ENCODE data around the gene TIMM50. TPM values are rescaled to one million over a fixed set of nuclear protein-coding genes. Genes with fewer than 3 reads are reported as not detected.

The TIMM50 gene
- total and polyA plus RNA-seq, 7 experiments from 2014 or later: 43.5 to 70.0 (median 50.0) TPM

DNA sequence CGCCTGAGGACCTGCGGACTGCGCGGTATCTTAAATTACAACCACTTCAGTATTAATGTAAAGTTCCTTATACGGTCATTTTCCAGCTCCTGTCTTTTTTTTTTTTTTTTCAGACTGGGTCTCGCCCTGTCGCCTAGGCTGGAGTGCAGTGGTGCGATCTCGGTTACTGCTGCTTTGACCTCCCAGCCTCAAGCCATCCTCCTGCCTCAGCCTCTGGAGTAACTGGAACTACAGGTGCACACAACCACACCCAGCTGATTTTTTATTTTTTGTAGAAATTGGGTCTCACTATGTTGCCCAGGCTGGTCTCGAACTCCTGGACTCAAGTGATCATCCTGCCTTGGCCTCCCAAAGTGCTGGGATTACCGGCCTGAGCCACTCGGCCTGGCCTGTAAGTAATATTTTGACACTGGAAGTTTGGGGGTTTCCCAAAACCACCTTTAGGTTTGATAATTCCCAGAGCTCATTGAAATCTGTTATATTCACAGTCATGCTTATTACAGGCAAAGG is 52.4 kb downstream of the TIMM50 start:
- H3K4me3 Mint-ChIP-seq: peak overlapping the region; percentile 87 to 96 (median 92)
- H3K27me3 Mint-ChIP-seq: no peaks in the 10 kb centered on the region
- ATAC-seq (peak; percentile 3), DNase-seq (no peak)
- ChIA-PET CTCF (interaction anchor here (1.1 to 4.2 kb wide), 9 partner anchors 11 to 411 kb away, joined by 3 to 26 read pairs (median 5); no protein-coding TSS in a partner anchor), POLR2A (interaction anchor here (0.6 to 2.5 kb wide), 12 partner anchors 11 to 412 kb away, joined by 3 to 15 read pairs (median 7); partner anchors contain the start of genes RPS16 and SUPT5H)
- Histone ChIP-seq H3K36me3 (ENCODE audit: control insufficient read depth in 2 of 3, insufficient read depth in 3 of 3, low read length in 3 of 3) (peaks cover 0 to 4% (median 0%) of the 10 kb centered on the region in 3 experiments), H3K27me3 (ENCODE audit: control insufficient read depth in 2 of 2, insufficient read depth in 2 of 2, low read length in 2 of 2) (no peaks in the 10 kb centered on the region), H3K27ac (ENCODE audit: low read depth, low read length) (peak overlapping the region; percentile 82), H3K9me3 (ENCODE audit: control insufficient read depth in 2 of 3, low read length in 3 of 3) (no peaks in the 10 kb centered on the region), H3K4me1 (ENCODE audit: control insufficient read depth in 2 of 2, insufficient read depth in 2 of 2, low read length in 2 of 2) (peaks cover 11 to 21% of the 10 kb centered on the region in 2 donors), H3K4me3 (ENCODE audit: low read length) (peak overlapping the region; percentile 92)
- peaks cover 0 to 9% (median 4%) of the 10 kb centered on the region in 5 donors for H3K36me3 Mint-ChIP-seq
- intact Hi-C loops (cut with micrococcal nuclease): loop anchor here (2.0 to 5.0 kb wide), 6 partner anchors 142 to 481 kb away; partner anchors contain the start of genes MED29 (in 1 of the 2), PAF1 (in 1 of the 2) and SAMD4B (in 1 of the 2)
- H3K27ac Mint-ChIP-seq: peak overlapping the region; percentile 46 to 95 (median 92)
- no peaks in the 10 kb centered on the region for H3K9me3 Mint-ChIP-seq
- H3K4me1 Mint-ChIP-seq: peaks cover 24 to 61% (median 38%) of the 10 kb centered on the region in 7 donors

GRCh38 chr19:39533791-39534190 is 53.2 kb downstream of the TIMM50 start:
- DNase-seq (no peak), ATAC-seq (no peak)
- ChIA-PET CTCF (interaction anchor here (0.8 to 4.2 kb wide), 10 partner anchors 10 to 411 kb away, joined by 3 to 26 read pairs (median 6); no protein-coding TSS in a partner anchor), POLR2A (interaction anchor here (1.0 to 2.5 kb wide), 6 partner anchors 11 to 413 kb away, joined by 3 to 13 read pairs (median 8); partner anchors contain the start of genes RPS16 and SUPT5H)
- H3K4me3 Mint-ChIP-seq: no peak overlapping the region
- no peak overlapping the region for H3K27ac Mint-ChIP-seq
- no peaks in the 10 kb centered on the region for H3K27me3 ChIP-seq (ENCODE audit: control insufficient read depth in 2 of 2, insufficient read depth in 2 of 2, low read length in 2 of 2)
- intact Hi-C loops (cut with micrococcal nuclease): loop anchor here (2.0 to 5.0 kb wide), 6 partner anchors 143 to 481 kb away; partner anchors contain the start of genes MED29 (in 1 of the 2), PAF1 (in 1 of the 2) and SAMD4B (in 1 of the 2)
- no peaks in the 10 kb centered on the region for H3K9me3 ChIP-seq (ENCODE audit: control insufficient read depth in 2 of 3, low read length in 3 of 3)
- no peaks in the 10 kb centered on the region for H3K27me3 Mint-ChIP-seq
- no peak overlapping the region for H3K4me3 ChIP-seq (ENCODE audit: low read length)
- H3K9me3 Mint-ChIP-seq: no peaks in the 10 kb centered on the region
- no peak overlapping the region for H3K27ac ChIP-seq (ENCODE audit: low read depth, low read length)
- H3K36me3 ChIP-seq (ENCODE audit: control insufficient read depth in 2 of 3, insufficient read depth in 3 of 3, low read length in 3 of 3): peaks cover 0 to 4% (median 0%) of the 10 kb centered on the region in 3 experiments
- H3K4me1 ChIP-seq (ENCODE audit: control insufficient read depth in 2 of 2, insufficient read depth in 2 of 2, low read length in 2 of 2): peaks cover 19 to 25% of the 10 kb centered on the region in 2 donors
- peaks cover 0 to 8% (median 4%) of the 10 kb centered on the region in 5 donors for H3K36me3 Mint-ChIP-seq
- H3K4me1 Mint-ChIP-seq: peaks cover 27 to 62% (median 39%) of the 10 kb centered on the region in 7 donors

DNA sequence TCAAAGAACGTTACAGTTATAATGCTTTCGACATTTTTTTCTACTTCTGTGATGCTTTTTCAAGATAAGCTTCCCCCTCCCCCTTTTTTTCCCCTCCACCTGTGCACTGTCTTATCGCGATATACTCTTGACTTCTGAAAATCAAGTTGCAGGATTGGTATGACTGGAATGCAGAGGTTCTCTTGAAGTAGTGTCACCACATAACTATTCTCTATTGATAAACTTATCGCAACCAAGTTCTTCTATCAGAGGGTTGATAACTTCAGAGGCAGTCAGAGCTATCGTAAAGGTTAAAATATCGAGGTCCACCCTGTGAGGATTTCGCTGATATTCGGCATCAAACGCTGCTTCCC is 58.5 kb downstream of the TIMM50 start:
- Histone ChIP-seq H3K27me3 (ENCODE audit: control insufficient read depth in 2 of 2, insufficient read depth in 2 of 2, low read length in 2 of 2) (no peaks in the 10 kb centered on the region), H3K4me1 (ENCODE audit: control insufficient read depth in 2 of 2, insufficient read depth in 2 of 2, low read length in 2 of 2) (peaks cover 13 to 16% of the 10 kb centered on the region in 2 donors), H3K36me3 (ENCODE audit: control insufficient read depth in 2 of 3, insufficient read depth in 3 of 3, low read length in 3 of 3) (no peaks in the 10 kb centered on the region), H3K4me3 (ENCODE audit: low read length) (peak overlapping the region; percentile 94), H3K27ac (ENCODE audit: low read depth, low read length) (peak overlapping the region; percentile 98), H3K9me3 (ENCODE audit: control insufficient read depth in 2 of 3, low read length in 3 of 3) (no peaks in the 10 kb centered on the region)
- DNase-seq: peak in 1 of 9 donors; percentile 52
- H3K27ac Mint-ChIP-seq: peak overlapping the region; percentile 83 to 98 (median 94)
- H3K9me3 Mint-ChIP-seq: peaks cover 0 to 5% (median 0%) of the 10 kb centered on the region in 11 donors
- no peak for ATAC-seq
- peak overlapping the region; percentile 87 to 98 (median 96) for H3K4me3 Mint-ChIP-seq
- H3K27me3 Mint-ChIP-seq: peaks cover 0 to 2% (median 0%) of the 10 kb centered on the region in 5 donors
- ChIA-PET POLR2A (interaction anchor here (1.2 to 2.0 kb wide), 2 partner anchors 94 to 103 kb away, joined by 5 to 10 read pairs; partner anchors contain the start of genes RPS16 and SUPT5H), CTCF (interaction anchor here (0.7 to 1.5 kb wide), 3 partner anchors 99 to 133 kb away, joined by 3 to 6 read pairs (median 3); partner anchors contain the start of gene RPS16)
- intact Hi-C loops (cut with micrococcal nuclease): no loop called here
- H3K4me1 Mint-ChIP-seq: peaks cover 39 to 79% (median 63%) of the 10 kb centered on the region in 7 donors
- peaks cover 0 to 8% (median 4%) of the 10 kb centered on the region in 5 donors for H3K36me3 Mint-ChIP-seq

DNA sequence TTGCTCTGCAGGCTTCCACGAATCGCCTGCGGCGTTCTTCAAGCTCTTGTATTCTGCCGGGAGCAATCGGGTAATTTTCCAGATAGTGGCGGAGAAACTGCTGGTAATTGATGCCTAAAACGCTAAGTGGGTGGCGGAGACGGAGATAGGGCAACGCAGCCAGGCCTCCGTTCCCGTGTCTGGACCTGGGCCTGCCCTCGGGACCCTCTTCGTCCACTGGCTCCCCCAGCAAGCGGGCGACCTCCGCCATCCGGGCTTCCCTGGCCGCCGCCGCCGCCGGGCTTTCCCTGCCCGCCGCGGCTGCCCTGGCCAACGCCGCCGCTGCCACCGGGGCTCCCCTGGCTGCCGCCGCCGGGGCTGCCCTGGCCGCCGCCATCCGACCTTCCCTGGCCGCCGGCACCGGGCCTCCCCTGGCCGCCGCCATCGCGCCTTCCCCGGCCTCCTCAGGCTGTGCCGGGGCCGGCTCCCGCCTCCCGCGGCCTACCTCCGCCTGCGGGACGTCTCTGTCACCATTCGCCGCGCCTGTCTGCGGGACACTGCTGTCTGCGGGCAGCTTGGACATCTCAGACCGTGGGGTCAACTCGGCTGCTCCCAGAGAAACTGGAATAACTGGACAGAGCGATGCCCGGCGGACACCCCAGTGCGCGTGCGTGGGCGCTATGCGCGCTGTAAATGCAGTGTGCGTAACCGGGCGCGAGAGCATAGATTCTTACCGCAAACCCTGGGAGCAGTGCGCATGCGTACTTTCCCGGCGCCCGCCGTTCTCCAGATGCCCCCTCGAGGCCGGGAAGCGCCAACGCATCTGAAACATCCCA is 59.1 kb downstream of the TIMM50 start, which contains the start of gene EID2:
Gene EID2 (minus strand): TSS at position 644 of the 815 bp plus-strand sequence. CDS start 82 bp downstream, at position 562.
- Histone ChIP-seq H3K27me3 (ENCODE audit: control insufficient read depth in 2 of 2, insufficient read depth in 2 of 2, low read length in 2 of 2) (no peaks in the 10 kb centered on the region), H3K4me3 (ENCODE audit: low read length) (peak within 1 kb of the TSS; percentile 94)
- intact Hi-C loops (cut with micrococcal nuclease): loop anchor here (1.0 to 2.0 kb wide), 8 partner anchors 7 to 1071 kb away; partner anchors contain the start of genes DLL3 (in 1 of the 2), EID2B (in 1 of the 2) and SUPT5H (in 1 of the 2)

GRCh38 chr19:39540333-39540673 is 59.7 kb downstream of the TIMM50 start:
- ATAC-seq: no peak
- Histone ChIP-seq H3K27ac (ENCODE audit: low read depth, low read length) (peak overlapping the region; percentile 98), H3K4me3 (ENCODE audit: low read length) (peak overlapping the region; percentile 94), H3K4me1 (ENCODE audit: control insufficient read depth in 2 of 2, insufficient read depth in 2 of 2, low read length in 2 of 2) (peaks cover 18 to 25% of the 10 kb centered on the region in 2 donors), H3K9me3 (ENCODE audit: control insufficient read depth in 2 of 3, low read length in 3 of 3) (no peaks in the 10 kb centered on the region), H3K36me3 (ENCODE audit: control insufficient read depth in 2 of 3, insufficient read depth in 3 of 3, low read length in 3 of 3) (no peaks in the 10 kb centered on the region), H3K27me3 (ENCODE audit: control insufficient read depth in 2 of 2, insufficient read depth in 2 of 2, low read length in 2 of 2) (no peaks in the 10 kb centered on the region)
- ChIA-PET POLR2A (interaction anchor here (0.5 to 2.0 kb wide), 5 partner anchors 95 to 888 kb away, joined by 3 to 10 read pairs (median 3); partner anchors contain the start of genes RPS16 and SUPT5H), CTCF (interaction anchor here (0.5 to 1.1 kb wide), 6 partner anchors 27 to 1281 kb away, joined by 3 to 4 read pairs (median 4); no protein-coding TSS in a partner anchor)
- no peak for DNase-seq
- Mint-ChIP-seq H3K27ac (peak overlapping the region; percentile 94 to 99 (median 98)), H3K4me3 (peak overlapping the region; percentile 93 to 98 (median 96)), H3K9me3 (peaks cover 0 to 5% (median 0%) of the 10 kb centered on the region in 11 donors), H3K36me3 (peaks cover 0 to 8% (median 4%) of the 10 kb centered on the region in 5 donors), H3K4me1 (peaks cover 48 to 90% (median 73%) of the 10 kb centered on the region in 7 donors), H3K27me3 (peaks cover 0 to 2% (median 0%) of the 10 kb centered on the region in 5 donors)
- intact Hi-C loops (cut with micrococcal nuclease): loop anchor here (1.0 to 2.0 kb wide), 8 partner anchors 8 to 1070 kb away; partner anchors contain the start of genes DLL3 (in 1 of the 2), EID2B (in 1 of the 2) and SUPT5H (in 1 of the 2)

More for the DNA sequence above, 59.1 kb downstream of the TIMM50 start, which contains the start of gene EID2:
- peak within 1 kb of the TSS; percentile 98 for H3K27ac ChIP-seq (ENCODE audit: low read depth, low read length)
- ChIA-PET CTCF (interaction anchor here (0.6 to 1.5 kb wide), 5 partner anchors 26 to 417 kb away, joined by 3 to 6 read pairs (median 4); partner anchors contain the start of gene RPS16), POLR2A (interaction anchor here (0.5 to 2.0 kb wide), 6 partner anchors 95 to 888 kb away, joined by 3 to 10 read pairs (median 4); partner anchors contain the start of genes RPS16 and SUPT5H)
- Mint-ChIP-seq H3K27ac (peak within 1 kb of the TSS; percentile 94 to 99 (median 98)), H3K27me3 (peaks cover 0 to 2% (median 0%) of the 10 kb centered on the region in 5 donors), H3K9me3 (peaks cover 0 to 5% (median 0%) of the 10 kb centered on the region in 11 donors), H3K4me1 (peaks cover 45 to 85% (median 68%) of the 10 kb centered on the region in 7 donors), H3K4me3 (peak within 1 kb of the TSS; percentile 95 to 98 (median 97)), H3K36me3 (peaks cover 0 to 8% (median 4%) of the 10 kb centered on the region in 5 donors)
- H3K9me3 ChIP-seq (ENCODE audit: control insufficient read depth in 2 of 3, low read length in 3 of 3): no peaks in the 10 kb centered on the region
- DNase-seq (peak; percentile 90 to 95 (median 91)), ATAC-seq (peak; percentile 96)
- peaks cover 16 to 21% of the 10 kb centered on the region in 2 donors for H3K4me1 ChIP-seq (ENCODE audit: control insufficient read depth in 2 of 2, insufficient read depth in 2 of 2, low read length in 2 of 2)
- no peaks in the 10 kb centered on the region for H3K36me3 ChIP-seq (ENCODE audit: control insufficient read depth in 2 of 3, insufficient read depth in 3 of 3, low read length in 3 of 3)
